Activated T-helper 1 cell treated with anti-CD3 and anti-CD28 coated beads, Interleukin-12 subunit alpha, Interleukin-12 subunit beta, Interleukin-2, Interleukin-4 antibody, amounts not matched to agents 30 ng/mL and 10 ng/mL and 1 ng/mL, durations not matched to agents 14 hours and 24 hours and 36 hours (primary cell): ENCODE measurements around the gene CLEC4A. TPM values are rescaled to one million over a fixed set of nuclear protein-coding genes. Genes with fewer than 3 reads are reported as not detected.
"Not testable (repeated sequence)": the region's sequence is repeated elsewhere in the genome, so short reads cannot be mapped to it uniquely, and the experiment has no call there.

Experiments used
- DNase-seq: peaks from one replicate; pipeline ENCODE4 v3.0.0; 2021; ENCODE audit warnings: low spot score
- H3K27ac Mint-ChIP-seq: one replicate; pipeline ENCODE4 v1.8.0; 2021; ENCODE audit warnings: mild to moderate bottlenecking, mixed read lengths
- H3K27me3 Mint-ChIP-seq: one replicate; pipeline ENCODE4 v1.8.0; 2022; ENCODE audit warnings: mild to moderate bottlenecking, moderate library complexity, mixed read lengths; ENCODE audit not compliant: insufficient read depth
- H3K36me3 Mint-ChIP-seq: one replicate; pipeline ENCODE4 v1.8.0; 2021; ENCODE audit warnings: low read depth, mixed read lengths
- H3K4me1 Mint-ChIP-seq: one replicate; pipeline ENCODE4 v1.8.0; 2021; ENCODE audit warnings: low read depth, mixed read lengths
- H3K4me3 Mint-ChIP-seq: one replicate; pipeline ENCODE4 v1.8.0; 2021; ENCODE audit warnings: mild to moderate bottlenecking, moderate library complexity, mixed read lengths
- H3K9me3 Mint-ChIP-seq: one replicate; pipeline ENCODE4 v1.8.0; 2021; ENCODE audit warnings: mixed read lengths
- intact Hi-C: fragments of 100-400 bp; cut with micrococcal nuclease; formaldehyde crosslinking; loops from one replicate; pipeline ENCODE4 v1.15.1; 2024
- total RNA-seq: library from RNA; stranded (reverse); gene quantifications from 2 replicates; pipeline ENCODE4 v1.2.3, GENCODE V29; 2022

The CLEC4A gene
- total RNA-seq, 1 donor from 2014 or later = 0.26 TPM

DNA sequence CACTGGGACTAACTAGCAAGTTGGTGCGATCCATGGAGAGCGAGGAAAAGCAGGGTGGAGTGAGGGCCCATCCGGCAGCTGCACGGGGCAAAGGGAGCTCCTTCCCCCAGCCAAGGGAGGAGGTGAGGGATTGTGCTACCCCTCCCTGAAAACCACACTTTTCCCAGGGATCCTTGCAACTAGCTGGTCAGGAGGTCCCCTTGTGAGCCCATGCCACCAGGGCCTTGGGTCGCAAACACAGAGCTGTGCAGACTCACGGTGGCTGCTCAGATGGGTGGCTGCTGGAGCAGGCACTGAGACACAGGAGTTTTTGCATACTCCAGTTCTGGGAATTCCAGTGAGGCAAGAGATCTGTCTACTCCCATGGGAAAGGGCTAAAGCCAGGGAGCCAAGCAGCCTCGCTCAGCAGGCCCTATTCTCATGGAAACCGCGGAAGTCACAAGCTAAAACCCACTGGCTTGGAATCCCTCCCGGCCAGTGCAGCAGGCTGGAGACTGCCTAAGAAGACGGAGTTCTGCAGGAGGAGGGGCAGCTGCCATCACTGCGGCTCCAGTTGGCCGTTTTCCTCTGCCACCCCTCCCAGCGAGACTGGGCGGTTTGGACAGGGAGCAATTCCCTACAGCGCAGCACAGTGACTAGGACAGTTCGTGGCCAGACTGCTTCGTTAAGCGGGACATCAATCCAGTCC lies 22.5 kb downstream of the CLEC4A start:
- Mint-ChIP-seq H3K4me3 (no peak overlapping the region), H3K36me3 (no peaks in the 10 kb centered on the region), H3K27ac (no peak overlapping the region), H3K9me3 (no peaks in the 10 kb centered on the region), H3K4me1 (no peaks in the 10 kb centered on the region), H3K27me3 (peaks cover 21% of the 10 kb centered on the region)
- intact Hi-C loops = no loop called here
- no peak for DNase-seq

DNA sequence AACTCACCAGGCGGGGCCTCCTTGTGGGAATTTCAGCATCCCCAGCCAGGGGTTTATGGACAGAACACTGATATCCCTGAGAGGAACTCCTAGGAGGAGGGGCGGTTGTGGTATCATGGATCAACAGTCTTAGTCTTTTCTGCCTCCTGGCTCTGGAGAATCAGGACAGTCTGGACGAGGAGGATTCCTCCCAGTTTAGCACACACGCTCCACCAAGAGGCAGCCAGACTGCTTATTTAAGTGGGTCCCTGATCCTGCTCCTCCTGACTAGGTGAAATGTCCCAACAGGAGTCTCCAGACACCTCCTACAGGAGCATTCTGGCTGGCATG lies 23.0 kb downstream of the CLEC4A start:
- Mint-ChIP-seq H3K9me3 (no peaks in the 10 kb centered on the region), H3K4me3 (no peak overlapping the region), H3K27me3 (peaks cover 25% of the 10 kb centered on the region), H3K4me1 (no peaks in the 10 kb centered on the region), H3K36me3 (no peaks in the 10 kb centered on the region), H3K27ac (no peak overlapping the region)
- intact Hi-C loops = no loop called here
- no peak for DNase-seq

- Mint-ChIP-seq H3K27me3 (peaks cover 40% of the 10 kb centered on the region), H3K36me3 (no peaks in the 10 kb centered on the region)
These were observed 31.1 kb downstream of the CLEC4A start for GRCh38 chr12:8154526-8154925.

DNA sequence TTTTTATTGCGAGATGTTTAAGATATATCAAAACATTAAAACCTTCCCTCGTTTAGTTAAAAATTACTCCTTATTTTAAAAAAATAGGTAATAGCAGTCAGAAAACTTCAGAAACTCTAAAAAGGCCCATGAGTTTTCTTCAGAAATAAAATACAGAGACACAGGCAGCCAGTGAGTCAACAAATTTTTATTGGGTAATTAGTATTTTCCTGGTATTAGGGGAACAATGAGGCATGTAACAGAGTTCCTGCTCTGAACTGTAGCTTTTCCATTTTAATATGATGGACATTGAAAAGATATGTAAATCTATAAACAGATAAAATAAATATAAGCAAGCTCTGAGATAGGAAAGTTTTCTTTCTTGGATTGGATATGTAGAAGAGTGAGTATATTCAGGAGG lies 33.0 kb downstream of the CLEC4A start:
- no peak overlapping the region for H3K4me3 Mint-ChIP-seq
- H3K27me3 Mint-ChIP-seq = peaks cover 28% of the 10 kb centered on the region
- H3K9me3 Mint-ChIP-seq = no peaks in the 10 kb centered on the region
- intact Hi-C loops = no loop called here
- H3K27ac Mint-ChIP-seq = no peak overlapping the region
- H3K4me1 Mint-ChIP-seq = peaks cover 12% of the 10 kb centered on the region
- no peaks in the 10 kb centered on the region for H3K36me3 Mint-ChIP-seq
- no peak for DNase-seq

More at GRCh38 chr12:8154526-8154925, 31.1 kb downstream of the CLEC4A start:
- Mint-ChIP-seq H3K9me3 (no peaks in the 10 kb centered on the region), H3K27ac (no peak overlapping the region), H3K4me3 (no peak overlapping the region), H3K4me1 (peaks cover 12% of the 10 kb centered on the region)
- intact Hi-C loops = no loop called here
- DNase-seq = no peak

DNA sequence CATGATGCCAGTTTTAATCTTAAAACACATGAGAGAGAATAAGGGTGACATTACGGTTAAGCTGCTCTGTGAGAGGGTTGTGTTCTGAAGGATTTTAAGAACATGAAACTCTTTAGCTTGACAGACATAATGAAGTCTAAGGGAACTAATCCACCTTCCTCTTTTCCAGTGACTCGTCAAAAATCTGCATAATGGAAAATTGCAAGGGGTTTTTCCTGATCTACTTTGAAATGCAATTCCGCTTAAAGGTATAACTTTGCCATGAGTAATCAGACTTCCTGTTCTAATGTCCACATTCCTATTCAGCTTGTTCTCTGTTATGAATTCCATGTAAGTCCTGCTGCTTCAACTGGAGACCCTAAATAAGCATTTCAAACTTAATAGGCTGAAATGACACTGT lies 33.4 kb downstream of the CLEC4A start, which contains the start of gene ZNF705A:
TSS of gene ZNF705A (plus strand) at position 171 of the 400 bp plus-strand sequence. CDS start 15,611 bp downstream, outside the sequence.
- Mint-ChIP-seq H3K9me3 (no peaks in the 10 kb centered on the region), H3K4me1 (peaks cover 12% of the 10 kb centered on the region), H3K36me3 (no peaks in the 10 kb centered on the region), H3K27me3 (peaks cover 28% of the 10 kb centered on the region), H3K4me3 (no peak within 1 kb of the TSS), H3K27ac (no peak within 1 kb of the TSS)
- intact Hi-C loops = no loop called here
- DNase-seq = no peak

DNA sequence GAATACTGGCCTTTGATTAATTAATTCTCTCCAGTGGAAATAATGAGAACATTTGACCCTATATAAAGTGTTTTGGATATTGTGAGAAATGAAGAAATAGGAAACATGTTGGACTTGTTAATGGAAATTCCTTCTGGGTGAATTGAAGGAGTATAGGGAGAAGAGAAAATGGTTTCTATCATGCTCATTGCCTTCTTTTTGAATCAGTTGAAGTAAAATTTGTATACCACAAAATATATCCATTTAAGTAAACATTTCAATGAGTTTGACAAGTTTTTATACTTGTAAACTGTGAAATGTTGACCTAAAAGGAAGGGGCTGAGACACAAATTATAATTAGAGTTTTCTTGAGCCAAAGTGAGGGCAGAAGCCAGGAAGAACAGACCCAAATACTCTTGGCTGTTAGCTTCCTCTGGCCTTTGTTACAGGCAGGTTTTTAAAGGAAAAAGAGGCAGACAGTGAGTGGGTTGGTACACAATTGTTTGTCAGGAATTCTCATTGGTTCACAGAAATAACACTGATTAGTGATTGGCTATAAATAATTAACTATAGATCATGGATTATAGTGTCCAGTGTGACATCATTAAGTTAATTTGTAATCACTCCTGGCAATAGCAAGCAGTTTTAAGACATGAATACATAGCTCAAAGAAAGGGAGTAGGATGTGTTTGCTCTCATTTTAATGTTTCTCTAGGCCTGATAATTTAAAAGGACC lies 34.2 kb downstream of the CLEC4A start:
- Mint-ChIP-seq H3K4me1 (peaks cover 12% of the 10 kb centered on the region), H3K36me3 (no peaks in the 10 kb centered on the region), H3K27me3 (peaks cover 20% of the 10 kb centered on the region), H3K27ac (no peak overlapping the region), H3K4me3 (no peak overlapping the region), H3K9me3 (no peaks in the 10 kb centered on the region)
- intact Hi-C loops = no loop called here
- no peak for DNase-seq

DNA sequence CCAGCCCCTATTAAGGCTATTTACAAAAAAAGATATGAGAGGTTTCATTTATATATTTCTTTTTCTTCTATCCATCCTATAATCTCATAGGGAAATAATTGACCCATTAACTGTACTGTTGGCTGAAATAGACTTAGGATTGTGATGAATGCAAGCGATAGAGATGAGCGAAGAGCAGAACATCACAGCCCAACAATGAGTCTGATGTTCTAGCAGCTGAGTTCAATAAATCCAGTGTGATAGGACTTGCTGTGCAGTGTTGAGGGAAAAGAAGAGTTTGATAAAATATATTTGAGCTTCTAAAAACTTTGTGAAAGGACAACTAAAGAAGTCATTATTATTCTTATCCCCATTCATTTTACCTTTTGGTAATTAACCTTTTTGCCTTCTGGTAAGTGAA lies 49.5 kb downstream of the CLEC4A start:
- H3K9me3 Mint-ChIP-seq, H3K4me3 Mint-ChIP-seq, H3K27me3 Mint-ChIP-seq, DNase-seq, H3K27ac Mint-ChIP-seq, H3K4me1 Mint-ChIP-seq, H3K36me3 Mint-ChIP-seq, intact Hi-C loops: not testable (repeated sequence)

- intact Hi-C loops = loop anchor here (1.0 to 2.0 kb wide), 2 partner anchors 57 to 71 kb away; no protein-coding TSS in a partner anchor
- H3K27me3 Mint-ChIP-seq, H3K36me3 Mint-ChIP-seq, H3K9me3 Mint-ChIP-seq: not testable (repeated sequence)
- peak overlapping the region; percentile 79 for H3K4me3 Mint-ChIP-seq
- DNase-seq = peak; percentile 73
- H3K27ac Mint-ChIP-seq = peak overlapping the region; percentile 82
- peaks cover 18% of the 10 kb centered on the region for H3K4me1 Mint-ChIP-seq
These were observed 56.7 kb downstream of the CLEC4A start for GRCh38 chr12:8179989-8180585.

DNA sequence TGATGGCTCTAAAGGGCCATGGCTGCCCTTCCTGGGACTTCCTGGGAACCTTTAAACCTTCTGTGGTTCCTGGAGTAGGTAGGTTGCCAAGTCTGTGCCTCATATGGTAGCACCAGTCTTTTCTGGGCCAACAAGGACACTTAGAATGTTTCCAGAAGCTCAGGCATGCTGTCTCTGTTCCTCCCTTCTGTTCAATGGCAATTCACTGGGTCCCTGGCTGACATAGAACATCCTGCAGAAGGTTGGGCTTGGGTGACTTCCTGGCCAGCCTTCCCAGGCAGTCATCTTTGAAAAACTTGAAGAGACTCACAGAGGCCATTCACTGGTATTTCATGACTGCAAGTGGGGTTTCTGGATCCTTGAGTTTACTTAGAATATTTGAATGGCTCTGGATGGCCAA lies 57.9 kb downstream of the CLEC4A start:
- H3K36me3 Mint-ChIP-seq, H3K27ac Mint-ChIP-seq, H3K9me3 Mint-ChIP-seq, DNase-seq, H3K27me3 Mint-ChIP-seq: not testable (repeated sequence)
- Mint-ChIP-seq H3K4me3 (peak overlapping the region; percentile 78), H3K4me1 (peaks cover 18% of the 10 kb centered on the region)
- intact Hi-C loops = loop anchor here (2.0 kb wide), 1 partner anchor 56 kb away; no protein-coding TSS in a partner anchor

DNA sequence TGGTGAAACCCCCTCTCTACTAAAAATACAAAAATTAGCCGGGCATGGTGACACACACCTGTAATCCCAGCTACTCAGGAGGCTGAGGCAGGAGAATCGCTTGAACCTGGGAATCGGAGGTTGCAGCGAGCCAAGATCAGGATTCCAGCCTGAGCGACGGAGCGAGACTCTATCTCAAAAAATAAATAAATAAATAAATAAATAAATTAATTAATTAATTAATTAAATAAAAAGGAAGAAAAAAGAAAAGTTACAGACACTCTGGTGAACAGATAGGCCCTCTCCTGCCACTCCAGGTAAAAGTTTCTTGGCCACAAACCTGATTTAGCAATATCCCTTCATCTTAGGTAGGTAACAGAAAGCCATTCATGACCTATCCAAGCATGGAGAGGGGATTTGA lies 59.5 kb downstream of the CLEC4A start:
- DNase-seq, H3K4me3 Mint-ChIP-seq, H3K27me3 Mint-ChIP-seq, H3K36me3 Mint-ChIP-seq, H3K9me3 Mint-ChIP-seq, intact Hi-C loops, H3K27ac Mint-ChIP-seq: not testable (repeated sequence)
- peaks cover 18% of the 10 kb centered on the region for H3K4me1 Mint-ChIP-seq

DNA sequence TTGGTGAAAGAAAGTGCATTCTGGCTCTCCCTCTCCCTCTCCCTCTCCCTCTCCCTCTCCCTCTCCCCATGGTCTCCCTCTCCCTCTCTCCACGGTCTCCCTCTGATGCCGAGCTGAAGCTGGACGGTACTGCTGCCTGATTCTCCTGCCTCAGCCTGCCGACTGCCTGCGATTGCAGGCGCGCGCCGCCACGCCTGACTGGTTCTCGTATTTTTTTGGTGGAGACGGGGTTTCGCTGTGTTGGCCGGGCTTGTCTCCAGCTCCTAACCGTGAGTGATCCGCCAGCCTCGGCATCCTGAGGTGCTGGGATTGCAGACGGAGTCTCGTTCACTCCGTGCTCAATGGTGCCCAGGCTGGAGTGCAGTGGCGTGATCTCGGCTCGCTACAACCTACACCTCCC lies 59.9 kb downstream of the CLEC4A start:
- H3K4me3 Mint-ChIP-seq, DNase-seq, intact Hi-C loops, H3K9me3 Mint-ChIP-seq, H3K27me3 Mint-ChIP-seq, H3K27ac Mint-ChIP-seq, H3K36me3 Mint-ChIP-seq: not testable (repeated sequence)
- H3K4me1 Mint-ChIP-seq = peaks cover 18% of the 10 kb centered on the region

DNA sequence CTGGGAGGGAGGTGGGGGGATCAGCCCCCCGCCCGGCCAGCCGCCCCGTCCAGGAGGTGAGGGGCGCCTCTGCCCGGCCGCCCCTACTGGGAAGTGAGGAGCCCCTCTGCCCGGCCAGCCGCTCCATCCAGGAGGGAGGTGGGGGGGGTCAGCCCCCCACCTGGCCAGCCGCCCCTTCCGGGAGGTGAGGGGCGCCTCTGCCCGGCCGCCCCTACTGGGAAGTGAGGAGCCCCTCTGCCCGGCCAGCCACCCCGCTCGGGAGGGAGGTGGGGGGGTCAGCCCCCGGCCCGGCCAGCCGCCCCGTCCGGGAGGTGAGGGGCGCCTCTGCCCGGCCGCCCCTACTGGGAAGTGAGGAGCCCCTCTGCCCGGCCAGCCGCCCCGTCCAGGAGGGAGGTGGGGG lies 60.8 kb downstream of the CLEC4A start:
- H3K27ac Mint-ChIP-seq, H3K36me3 Mint-ChIP-seq, DNase-seq, H3K4me3 Mint-ChIP-seq, H3K27me3 Mint-ChIP-seq, intact Hi-C loops, H3K9me3 Mint-ChIP-seq: not testable (repeated sequence)
- H3K4me1 Mint-ChIP-seq = peaks cover 18% of the 10 kb centered on the region

DNA sequence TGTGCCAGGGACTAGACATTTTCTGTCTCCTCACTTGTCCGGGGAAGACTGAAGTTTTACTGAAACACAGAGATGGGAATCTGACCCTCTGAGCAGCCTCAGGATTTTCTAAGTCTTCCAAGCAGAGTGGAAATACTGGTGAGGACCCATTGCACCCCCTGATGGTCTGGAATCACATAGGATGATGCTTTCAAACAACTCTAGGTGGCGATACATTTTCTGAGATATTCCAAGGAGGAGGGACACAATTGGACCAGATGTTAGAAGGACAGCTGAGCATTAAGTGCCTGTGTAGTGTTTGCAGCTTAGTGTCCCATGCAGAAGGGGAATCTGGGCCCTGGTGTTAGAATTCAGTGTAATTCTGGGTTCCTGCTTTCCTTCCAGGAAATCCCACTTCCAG lies 64.7 kb downstream of the CLEC4A start:
- intact Hi-C loops, H3K4me1 Mint-ChIP-seq, H3K27me3 Mint-ChIP-seq, H3K36me3 Mint-ChIP-seq, DNase-seq, H3K4me3 Mint-ChIP-seq, H3K27ac Mint-ChIP-seq, H3K9me3 Mint-ChIP-seq: not testable (repeated sequence)
